Lung (tissue), 12 donors: Measurements from ENCODE around the gene FER1L5. TPM values are rescaled to one million over a fixed set of nuclear protein-coding genes. Genes with fewer than 3 reads are reported as not detected.

Experiments used
- ATAC-seq: fragments of 200-7000 bp; cut with Tn5 transposase; one replicate; pipeline ENCODE4 v1.9.1; 2020; ENCODE audit warnings: moderate number of reproducible peaks; ENCODE audit not compliant: insufficient read depth, low FRiP score
- DNase-seq, 3 donors: peaks; one replicate each; pipeline ENCODE4 v3.0.0-alpha.2; 2013 to 2017
- H3K27ac ChIP-seq, 2 donors: one replicate each; pipeline ENCODE4 v1.5.1; 2013; ENCODE audit warnings: mild to moderate bottlenecking in 2 of 2, moderate library complexity in 2 of 2, control low read depth in 1 of 2, inconsistent platforms in 1 of 2, low read depth in 1 of 2, low read length in 1 of 2
- H3K27me3 ChIP-seq, 3 donors: one replicate each; pipeline ENCODE4 v1.5.1; 2013; ENCODE audit warnings: low read length in 2 of 3; ENCODE audit not compliant: control insufficient read depth in 3 of 3, insufficient read depth in 3 of 3
- H3K36me3 ChIP-seq, 4 donors: one replicate each; pipeline ENCODE4 v1.5.1; 2013; ENCODE audit warnings: low read length in 4 of 4, mild to moderate bottlenecking in 1 of 4, moderate library complexity in 1 of 4; ENCODE audit not compliant: control insufficient read depth in 4 of 4, insufficient read depth in 4 of 4
- H3K4me1 ChIP-seq, 5 donors: one replicate each; pipeline ENCODE4 v1.5.1; 2013; ENCODE audit warnings: low read length in 5 of 5, mild to moderate bottlenecking in 2 of 5, moderate library complexity in 1 of 5; ENCODE audit not compliant: control insufficient read depth in 5 of 5, insufficient read depth in 5 of 5
- H3K4me3 ChIP-seq: one replicate; pipeline ENCODE4 v1.5.1; 2013; ENCODE audit warnings: mild to moderate bottlenecking, control low read depth, moderate library complexity
- H3K9ac ChIP-seq, 2 donors: one replicate each; pipeline ENCODE4 v1.5.1; 2013; ENCODE audit warnings: low read length in 2 of 2, control low read depth in 1 of 2; ENCODE audit not compliant: insufficient read depth in 1 of 2
- H3K9me3 ChIP-seq, 4 donors: one replicate each; pipeline ENCODE4 v1.5.1; 2013; ENCODE audit warnings: low read length in 3 of 4, mild to moderate bottlenecking in 1 of 4, moderate library complexity in 1 of 4; ENCODE audit not compliant: control insufficient read depth in 4 of 4, insufficient read depth in 3 of 4
- WGBS, 2 donors: extraction: QIAGEN DNeasy Blood & Tissue Kit; methylation state at CpG; one replicate each; pipeline ENCODE4 v1.1.7; 2013; 5-methylcytosine and 5-hydroxymethylcytosine counted together
- polyA plus RNA-seq, 2 donors: library from polyadenylated mRNA; stranded (reverse); fragments of 200-250 nt; gene quantifications; one replicate each; pipeline ENCODE4 v1.2.1, GENCODE V29; 2013
- total RNA-seq, 2 donors: library from RNA; depleted of rRNA in 1 of 2; stranded (reverse); fragments of >200 nt in 1 of 2; gene quantifications; one replicate each; pipeline ENCODE4 v1.2.1, GENCODE V29; 2014 to 2021
- TF ChIP-seq, protein P1 (sequence below): IDR thresholded peaks from 2 replicates; pipeline ENCODE4 v1.5.1; 2012; ENCODE audit warnings: mild to moderate bottlenecking; ENCODE audit errors: control extremely low read depth, extremely low read depth
- donor health status: control.
- donor health status: control.
- donor health status: Bipolar disorder and iron deficiency.
- donor health status: healthy.
- donor health status: DM: yes; HTN: yes; CAD: no.

FER1L5 gene
- total and polyA plus RNA-seq, 4 donors, result 0.09 to 0.77 (median 0.40) TPM

DNA sequence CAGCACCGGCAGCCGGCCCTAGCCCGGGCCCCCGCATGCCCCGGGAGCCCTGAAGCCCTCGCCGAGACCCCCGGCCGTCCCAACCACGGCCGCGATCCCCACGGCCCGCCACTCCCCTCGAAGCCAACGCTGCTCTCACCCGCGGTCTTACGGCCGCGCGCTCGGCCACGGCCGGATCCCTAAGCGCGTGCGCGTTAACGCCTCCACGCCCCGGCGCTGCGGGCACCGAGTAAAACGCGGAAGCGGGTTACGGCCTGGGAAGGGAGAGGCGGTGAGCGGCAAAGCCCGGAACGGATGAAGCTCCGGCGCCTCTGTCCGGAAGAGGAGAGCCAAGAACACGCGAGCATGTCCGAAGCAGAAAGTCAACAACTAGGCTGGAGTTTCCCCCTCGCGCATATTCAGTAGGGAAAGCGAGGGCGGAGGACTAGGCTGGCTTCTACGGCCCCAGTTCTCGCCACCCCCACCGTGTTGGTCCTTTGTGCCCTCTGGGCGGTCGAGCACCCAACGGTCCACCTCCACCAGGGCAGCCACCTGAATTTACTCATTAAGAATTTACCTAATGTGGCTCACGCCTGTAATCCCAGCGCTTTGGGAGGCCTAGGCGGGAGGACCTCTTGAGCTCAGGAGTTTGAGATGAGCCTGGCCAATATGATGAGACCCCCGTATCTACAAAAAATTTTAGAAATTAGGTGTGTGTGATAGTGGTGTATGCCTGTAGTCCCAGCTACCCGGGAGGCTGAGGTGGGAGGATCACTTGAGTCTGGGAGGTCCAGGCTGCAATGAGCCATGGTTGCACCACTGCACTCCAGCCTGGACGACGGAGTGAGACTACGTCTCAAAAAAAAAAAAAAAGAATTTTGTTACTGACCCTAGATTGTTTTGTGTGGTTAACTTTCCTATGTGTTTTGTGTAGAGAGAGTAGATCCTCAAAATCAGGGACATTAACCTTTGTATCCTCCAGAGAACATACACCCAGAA lies 4.1 kb upstream of the FER1L5 start, which contains the start of gene KANSL3:
Gene KANSL3, minus strand, starts transcription at position 169 of the 978 bp plus-strand sequence. CDS start 1,177 bp downstream, outside the sequence.
- Histone ChIP-seq H3K4me3 (peak within 1 kb of the TSS; percentile 58), H3K27me3 (no peaks in the 10 kb centered on the region), H3K4me1 (peaks cover 0 to 23% (median 6%) of the 10 kb centered on the region in 5 donors), H3K36me3 (peaks cover 0 to 8% (median 5%) of the 10 kb centered on the region in 4 donors), H3K9ac (peak within 1 kb of the TSS in 1 of 2 donors; percentile 84), H3K9me3 (no peaks in the 10 kb centered on the region), H3K27ac (peak within 1 kb of the TSS; percentile 96 to 98)
- peak; percentile 95 for ATAC-seq
- WGBS, 2 donors, result 8 to 10% methylated on average over 64 to 67 of the region's 67 CpGs
- DNase-seq, result peak; percentile 95 to 98 (median 95)
- TF ChIP-seq, protein P1, sequence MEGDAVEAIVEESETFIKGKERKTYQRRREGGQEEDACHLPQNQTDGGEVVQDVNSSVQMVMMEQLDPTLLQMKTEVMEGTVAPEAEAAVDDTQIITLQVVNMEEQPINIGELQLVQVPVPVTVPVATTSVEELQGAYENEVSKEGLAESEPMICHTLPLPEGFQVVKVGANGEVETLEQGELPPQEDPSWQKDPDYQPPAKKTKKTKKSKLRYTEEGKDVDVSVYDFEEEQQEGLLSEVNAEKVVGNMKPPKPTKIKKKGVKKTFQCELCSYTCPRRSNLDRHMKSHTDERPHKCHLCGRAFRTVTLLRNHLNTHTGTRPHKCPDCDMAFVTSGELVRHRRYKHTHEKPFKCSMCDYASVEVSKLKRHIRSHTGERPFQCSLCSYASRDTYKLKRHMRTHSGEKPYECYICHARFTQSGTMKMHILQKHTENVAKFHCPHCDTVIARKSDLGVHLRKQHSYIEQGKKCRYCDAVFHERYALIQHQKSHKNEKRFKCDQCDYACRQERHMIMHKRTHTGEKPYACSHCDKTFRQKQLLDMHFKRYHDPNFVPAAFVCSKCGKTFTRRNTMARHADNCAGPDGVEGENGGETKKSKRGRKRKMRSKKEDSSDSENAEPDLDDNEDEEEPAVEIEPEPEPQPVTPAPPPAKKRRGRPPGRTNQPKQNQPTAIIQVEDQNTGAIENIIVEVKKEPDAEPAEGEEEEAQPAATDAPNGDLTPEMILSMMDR, result no peak

DNA sequence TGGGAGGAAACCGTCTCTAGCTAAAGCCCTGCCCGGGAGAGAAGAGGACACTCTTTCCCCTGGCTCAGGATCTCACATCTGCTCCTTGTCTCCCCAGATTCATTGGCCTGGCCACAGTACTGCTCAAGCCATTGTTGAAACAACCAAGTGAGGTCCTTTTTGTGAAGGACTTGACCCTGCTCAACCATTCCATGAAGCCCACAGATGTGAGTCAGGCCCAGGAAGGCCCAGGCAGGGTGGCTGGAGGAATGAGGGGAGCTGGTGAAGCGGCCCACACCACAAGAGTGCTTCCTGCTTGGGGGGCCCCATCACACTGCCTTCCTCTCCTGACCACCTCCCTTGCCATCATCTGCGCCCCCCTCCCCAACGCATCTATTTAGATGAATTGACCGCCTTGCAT lies 5.1 kb downstream of the FER1L5 start:
- no peak for ATAC-seq
- WGBS, 2 donors, result 88 to 96% methylated on average over 6 of the region's 6 CpGs
- no peaks in the 10 kb centered on the region for H3K36me3 ChIP-seq

DNA sequence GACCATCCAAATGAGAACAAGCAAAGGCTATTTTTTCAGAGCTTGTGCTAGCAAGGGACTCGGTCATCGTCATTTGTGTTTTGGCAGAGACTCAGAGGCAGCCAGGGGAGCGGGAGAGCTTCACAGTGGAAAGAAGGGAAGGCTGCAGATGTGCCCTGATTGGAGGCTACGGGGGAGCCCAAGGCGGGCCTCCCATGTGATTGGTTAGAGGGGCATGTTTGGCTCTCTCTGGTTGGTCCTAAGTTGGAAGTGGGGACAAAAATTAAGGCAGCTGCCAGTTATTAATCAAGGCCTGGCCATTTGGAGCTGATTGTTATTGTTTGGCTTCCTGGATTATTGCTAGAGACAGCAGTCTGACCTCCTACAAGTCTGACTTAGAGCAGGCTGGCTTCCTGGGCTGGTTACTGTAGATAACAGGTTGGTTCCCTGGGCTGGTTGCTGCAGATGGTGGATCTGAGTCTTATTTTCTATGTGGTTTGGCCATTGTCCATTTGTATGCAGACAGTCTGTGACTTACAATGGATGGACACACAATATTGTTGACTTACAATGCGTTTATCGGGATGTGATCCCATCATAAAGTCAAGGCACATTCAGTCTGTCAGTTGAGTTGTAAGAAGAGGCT lies 5.9 kb downstream of the FER1L5 start:
- Histone ChIP-seq H3K4me1 (no peaks in the 10 kb centered on the region), H3K9ac (no peak overlapping the region), H3K27ac (no peak overlapping the region), H3K27me3 (no peaks in the 10 kb centered on the region), H3K4me3 (no peak overlapping the region), H3K9me3 (no peaks in the 10 kb centered on the region), H3K36me3 (no peaks in the 10 kb centered on the region)
- ATAC-seq, result no peak
- 95% methylated on average over 7 of the region's 7 CpGs for WGBS, 2 donors
- TF ChIP-seq, protein P1, result no peak
- DNase-seq, result no peak

More for the DNA sequence above, 5.1 kb downstream of the FER1L5 start:
- H3K9me3 ChIP-seq, result no peaks in the 10 kb centered on the region
- no peaks in the 10 kb centered on the region for H3K27me3 ChIP-seq
- H3K4me1 ChIP-seq, result peaks cover 0 to 3% (median 0%) of the 10 kb centered on the region in 5 donors
- no peak for DNase-seq
- TF ChIP-seq, protein P1, result no peak
- no peak overlapping the region for H3K27ac ChIP-seq
- H3K9ac ChIP-seq, result no peak overlapping the region
- H3K4me3 ChIP-seq, result no peak overlapping the region
